ENCODE data around the gene EFNB1. TPM values are rescaled to one million over a fixed set of nuclear protein-coding genes. Genes with fewer than 3 reads are reported as not detected.
A peak's percentile ranks its signal among the peaks of the same experiment; 100 is the strongest.
"Not testable (repeated sequence)": the region's sequence is repeated elsewhere in the genome, so short reads cannot be mapped to it uniquely, and the experiment has no call there.

EFNB1 gene
- 100 to 1,000 TPM in 2 of 4 donors, 10 to 100 TPM in 2; 97.8 to 109 (median 102) TPM for total RNA-seq

DNA sequence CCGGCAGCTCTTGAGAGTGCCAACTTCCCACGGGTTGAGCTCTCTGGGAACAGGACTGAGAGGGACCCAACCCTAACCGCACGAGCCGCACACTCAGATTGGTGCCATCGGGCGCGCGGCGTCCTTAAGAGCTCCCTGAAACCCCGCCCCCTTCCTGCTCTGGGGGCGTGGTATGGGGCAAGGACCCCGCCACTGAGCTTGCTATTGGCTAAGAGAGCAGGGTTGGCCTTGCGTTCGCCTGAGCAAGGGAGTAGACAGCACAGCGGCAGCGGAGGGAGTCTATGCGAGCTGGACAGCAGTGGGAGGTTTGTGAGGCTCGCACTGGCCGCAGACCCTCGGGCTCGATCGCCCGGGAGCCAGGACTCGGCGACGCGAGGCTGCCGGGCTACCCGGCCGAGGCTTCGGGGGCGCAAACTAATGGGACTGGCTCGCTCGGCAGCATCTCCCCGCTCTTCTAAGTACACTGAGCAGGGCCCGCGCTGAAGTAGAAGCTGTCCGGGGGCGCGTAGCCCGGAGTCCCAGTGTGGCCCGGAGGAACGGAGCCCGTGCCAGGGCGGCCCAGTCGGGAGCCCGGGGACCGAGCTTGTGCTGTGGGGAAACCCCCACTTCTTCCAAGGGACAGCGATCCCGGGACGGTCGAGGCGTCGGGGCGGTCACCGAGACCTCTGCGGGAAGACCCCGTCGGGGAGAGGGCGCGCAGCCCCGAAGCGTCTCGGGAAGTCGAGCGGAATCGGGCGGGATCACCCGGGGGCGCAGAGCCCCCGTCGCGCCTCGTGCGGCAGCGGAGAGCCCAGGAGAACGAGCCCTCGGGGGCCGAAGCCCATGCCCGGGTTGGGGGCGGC, at the start of gene EFNB1:
TSS of gene EFNB1 (plus strand) at position 282 of the 842 bp plus-strand sequence. CDS start 756 bp downstream, outside the sequence.
- H3K4me3 ChIP-seq (ENCODE audit: low read depth, poor library complexity, severe bottlenecking): peak within 1 kb of the TSS; percentile 50
- peak; percentile 92 to 97 for DNase-seq (ENCODE audit: low spot score in 2 of 2)
- WGBS, 2 donors: 0 to 57% methylated on average over 26 to 61 of the region's 82 CpGs
- intact Hi-C loops (cut with DNase I; ENCODE audit: low total_unique reads): loop anchor here (5.0 to 10.0 kb wide), 2 partner anchors 393 to 456 kb away; no protein-coding TSS in a partner anchor
- no peak for TF ChIP-seq POLR2A (IDR thresholded peaks at IDR 0.05)
- TF ChIP-seq, protein P1, sequence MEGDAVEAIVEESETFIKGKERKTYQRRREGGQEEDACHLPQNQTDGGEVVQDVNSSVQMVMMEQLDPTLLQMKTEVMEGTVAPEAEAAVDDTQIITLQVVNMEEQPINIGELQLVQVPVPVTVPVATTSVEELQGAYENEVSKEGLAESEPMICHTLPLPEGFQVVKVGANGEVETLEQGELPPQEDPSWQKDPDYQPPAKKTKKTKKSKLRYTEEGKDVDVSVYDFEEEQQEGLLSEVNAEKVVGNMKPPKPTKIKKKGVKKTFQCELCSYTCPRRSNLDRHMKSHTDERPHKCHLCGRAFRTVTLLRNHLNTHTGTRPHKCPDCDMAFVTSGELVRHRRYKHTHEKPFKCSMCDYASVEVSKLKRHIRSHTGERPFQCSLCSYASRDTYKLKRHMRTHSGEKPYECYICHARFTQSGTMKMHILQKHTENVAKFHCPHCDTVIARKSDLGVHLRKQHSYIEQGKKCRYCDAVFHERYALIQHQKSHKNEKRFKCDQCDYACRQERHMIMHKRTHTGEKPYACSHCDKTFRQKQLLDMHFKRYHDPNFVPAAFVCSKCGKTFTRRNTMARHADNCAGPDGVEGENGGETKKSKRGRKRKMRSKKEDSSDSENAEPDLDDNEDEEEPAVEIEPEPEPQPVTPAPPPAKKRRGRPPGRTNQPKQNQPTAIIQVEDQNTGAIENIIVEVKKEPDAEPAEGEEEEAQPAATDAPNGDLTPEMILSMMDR (IDR thresholded peaks at IDR 0.05): no peak

DNA sequence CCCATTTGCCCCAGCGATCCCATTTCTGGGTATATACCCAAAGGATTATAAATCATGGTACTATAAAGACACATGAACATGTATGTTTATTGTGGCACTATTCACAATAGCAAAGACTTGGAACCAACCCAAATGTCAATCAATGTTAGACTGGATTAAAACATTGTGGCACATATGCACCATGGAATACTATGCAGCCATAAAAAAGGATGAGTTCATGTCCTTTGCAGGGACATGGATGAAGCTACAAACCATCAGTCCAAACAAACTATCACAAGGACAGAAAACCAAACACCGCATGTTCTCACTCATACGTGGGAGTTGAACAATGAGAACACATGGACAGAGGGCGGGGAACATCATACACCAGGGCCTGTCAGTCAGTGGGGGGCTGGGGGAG, 47.5 kb upstream of the EFNB1 start:
- 79 to 96% methylated on average over 4 of the region's 4 CpGs for WGBS, 2 donors
- intact Hi-C loops (cut with DNase I; ENCODE audit: low total_unique reads); H3K4me3 ChIP-seq (ENCODE audit: low read depth, poor library complexity, severe bottlenecking); DNase-seq (ENCODE audit: low spot score in 2 of 2): not testable (repeated sequence)

DNA sequence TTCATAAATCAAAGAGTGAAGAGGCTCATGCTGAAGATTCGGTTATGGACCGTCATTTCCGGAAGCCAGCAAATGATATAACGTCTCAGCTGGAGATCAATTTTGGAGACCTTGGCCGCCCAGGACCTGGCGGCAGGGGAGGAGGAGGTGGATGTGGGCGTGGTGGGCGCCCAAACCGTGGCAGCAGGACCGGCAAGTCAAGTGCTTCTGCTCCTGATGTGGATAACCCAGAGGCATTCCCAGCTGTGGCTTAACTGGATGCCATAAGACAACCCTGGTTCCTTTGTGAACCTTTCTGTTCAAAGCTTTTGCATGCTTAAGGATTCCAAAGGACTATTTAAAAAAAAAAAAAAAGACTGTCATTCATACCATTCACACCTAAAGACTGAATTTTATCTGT, 44.0 kb upstream of the EFNB1 start:
- WGBS, 2 donors: 68 to 81% methylated on average over 10 of the region's 10 CpGs
- DNase-seq (ENCODE audit: low spot score in 2 of 2): peak in 1 of 2 donors; percentile 69
- no peak for TF ChIP-seq POLR2A (IDR thresholded peaks at IDR 0.05)
- TF ChIP-seq, protein P1 (IDR thresholded peaks at IDR 0.05): no peak
- intact Hi-C loops (cut with DNase I; ENCODE audit: low total_unique reads): no loop called here
- H3K4me3 ChIP-seq (ENCODE audit: low read depth, poor library complexity, severe bottlenecking): no peak overlapping the region

DNA sequence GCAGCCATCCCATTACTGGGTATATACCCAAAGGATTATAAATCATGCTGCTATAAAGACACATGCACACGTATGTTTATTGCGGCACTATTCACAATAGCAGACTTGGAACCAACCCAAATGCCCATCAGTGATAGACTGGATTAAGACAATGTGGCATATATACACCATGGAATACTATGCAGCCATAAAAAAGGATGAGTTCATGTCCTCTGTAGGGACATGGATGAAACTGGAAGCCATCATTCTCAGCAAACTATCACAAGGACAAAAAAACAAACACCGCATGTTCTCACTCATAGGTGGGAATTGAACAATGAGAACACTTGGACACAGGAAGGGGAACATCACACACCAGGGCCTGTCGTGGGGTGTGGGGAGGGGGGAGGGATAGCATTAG, 42.2 kb upstream of the EFNB1 start:
- DNase-seq (ENCODE audit: low spot score in 2 of 2): peak in 1 of 2 donors; percentile 5
- 79 to 94% methylated on average over 3 to 4 of the region's 4 CpGs for WGBS, 2 donors
- H3K4me3 ChIP-seq (ENCODE audit: low read depth, poor library complexity, severe bottlenecking); intact Hi-C loops (cut with DNase I; ENCODE audit: low total_unique reads): not testable (repeated sequence)

DNA sequence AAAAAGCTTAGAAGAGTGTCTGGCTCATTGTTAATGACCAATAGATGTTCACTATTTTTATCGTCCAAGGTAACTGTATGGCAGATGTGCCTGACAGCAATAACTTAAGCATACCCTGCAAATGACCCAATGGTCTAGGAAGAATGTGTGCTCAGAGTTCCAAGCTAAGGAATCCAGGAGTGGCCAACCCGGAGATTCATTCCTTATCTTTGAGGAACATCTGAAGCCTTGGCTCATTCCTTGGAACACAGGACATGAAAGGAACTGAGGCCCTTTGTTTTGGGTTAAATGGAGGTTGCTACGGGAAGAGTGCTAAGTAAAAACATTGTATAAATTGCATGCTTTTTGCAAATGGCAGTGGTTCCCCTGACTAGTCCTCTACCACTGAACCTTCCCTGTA, 38.9 kb upstream of the EFNB1 start:
- intact Hi-C loops (cut with DNase I; ENCODE audit: low total_unique reads): no loop called here
- no peak overlapping the region for H3K4me3 ChIP-seq (ENCODE audit: low read depth, poor library complexity, severe bottlenecking)
- no peak for TF ChIP-seq POLR2A (IDR thresholded peaks at IDR 0.05)
- TF ChIP-seq, protein P1 (IDR thresholded peaks at IDR 0.05): no peak
- WGBS, 2 donors: 54 to 73% methylated on average over 3 of the region's 3 CpGs
- no peak for DNase-seq (ENCODE audit: low spot score in 2 of 2)

DNA sequence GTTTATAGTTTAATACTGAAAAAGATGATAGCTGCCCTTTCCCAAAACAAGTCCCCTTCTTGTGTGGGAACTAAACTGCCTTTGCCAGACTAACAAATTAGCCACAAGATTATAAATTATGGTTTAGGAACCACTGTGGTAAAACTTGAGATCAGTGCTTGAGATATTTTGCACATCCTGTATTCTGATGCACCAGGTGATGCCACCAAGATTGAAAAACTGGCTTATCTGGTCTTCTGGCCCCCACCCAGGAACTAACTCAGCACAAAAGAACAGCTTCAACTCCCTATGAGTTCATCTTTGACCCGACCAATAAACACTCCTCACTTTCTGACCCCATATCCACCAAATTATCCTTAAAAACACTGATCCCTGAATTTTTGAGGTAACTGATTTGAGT, 36.7 kb upstream of the EFNB1 start:
- TF ChIP-seq, protein P1 (IDR thresholded peaks at IDR 0.05): no peak
- TF ChIP-seq POLR2A (IDR thresholded peaks at IDR 0.05): no peak
- 62 to 65% methylated on average over 1 of the region's 1 CpG for WGBS, 2 donors
- intact Hi-C loops (cut with DNase I; ENCODE audit: low total_unique reads): no loop called here
- DNase-seq (ENCODE audit: low spot score in 2 of 2): no peak
- no peak overlapping the region for H3K4me3 ChIP-seq (ENCODE audit: low read depth, poor library complexity, severe bottlenecking)
